IPS-18a (cell line): Measurements from ENCODE around the gene EMC9.

Experiments used
- H3K27ac ChIP-seq: one replicate; pipeline ENCODE4 v1.5.1; 2013; ENCODE audit warnings: low read length
- H3K27me3 ChIP-seq: one replicate; pipeline ENCODE4 v1.6.1; 2013; ENCODE audit warnings: mild to moderate bottlenecking, low read length; ENCODE audit not compliant: control insufficient read depth, insufficient read depth
- H3K36me3 ChIP-seq: one replicate; pipeline ENCODE4 v1.6.1; 2013; ENCODE audit warnings: low read depth, low read length; ENCODE audit not compliant: control insufficient read depth
- H3K4me1 ChIP-seq: one replicate; pipeline ENCODE4 v1.6.1; 2013; ENCODE audit warnings: low read depth, low read length; ENCODE audit not compliant: control insufficient read depth
- H3K4me3 ChIP-seq: one replicate; pipeline ENCODE4 v1.5.1; 2013; ENCODE audit warnings: low read length
- H3K9ac ChIP-seq: one replicate; pipeline ENCODE4 v1.6.1; 2013; ENCODE audit warnings: mild to moderate bottlenecking, low read length, moderate library complexity
- H3K9me3 ChIP-seq: one replicate; pipeline ENCODE4 v1.6.1; 2013; ENCODE audit warnings: low read depth, low read length; ENCODE audit not compliant: control insufficient read depth

Gene EMC9

DNA sequence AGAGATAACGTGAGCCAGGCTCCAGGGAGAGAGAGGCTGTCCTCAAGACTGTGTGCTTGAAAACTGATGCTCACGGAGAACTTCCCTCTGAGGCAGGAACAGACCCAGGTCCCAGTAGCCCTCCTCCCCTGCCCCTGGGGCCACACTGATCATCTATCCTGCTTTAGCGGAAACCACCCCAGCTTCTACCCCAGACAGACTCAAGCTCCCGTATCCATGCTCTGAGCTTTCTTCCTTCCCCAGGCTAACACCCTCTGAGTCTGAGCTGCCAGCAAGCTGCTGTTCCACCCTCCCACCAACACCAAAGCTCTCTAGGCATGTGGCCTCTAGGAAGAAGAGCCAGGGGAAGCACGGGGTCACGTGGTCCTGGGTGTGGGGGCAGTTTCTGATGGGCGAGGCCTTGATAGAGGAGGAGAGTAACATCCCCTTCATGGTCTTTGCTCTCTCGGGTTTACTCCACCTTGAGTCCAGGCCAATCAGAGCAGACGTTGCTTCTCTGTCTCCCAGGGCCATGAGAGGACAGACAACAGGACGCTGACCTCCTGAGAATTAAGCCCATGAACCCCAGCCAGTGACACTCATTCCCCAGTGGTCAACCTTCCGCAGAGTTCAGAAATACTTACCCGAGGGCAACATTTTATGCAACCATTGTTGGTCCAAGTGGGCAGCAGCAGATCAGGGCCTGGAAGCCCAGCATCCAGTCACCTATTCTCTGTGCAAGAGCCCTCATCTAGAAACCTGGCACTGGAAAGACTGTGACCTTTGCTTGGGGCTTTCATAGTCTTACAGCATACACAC lies 45.9 kb downstream of the EMC9 start:
- no peaks in the 10 kb centered on the region for H3K9me3 ChIP-seq
- H3K4me3 ChIP-seq = peak overlapping the region; percentile 88
- peaks cover 11% of the 10 kb centered on the region for H3K4me1 ChIP-seq
- peak overlapping the region; percentile 31 for H3K27ac ChIP-seq
- H3K27me3 ChIP-seq = no peaks in the 10 kb centered on the region
- H3K36me3 ChIP-seq = peaks cover 26% of the 10 kb centered on the region
- H3K9ac ChIP-seq = peak overlapping the region; percentile 95

- Histone ChIP-seq H3K9ac (peak overlapping the region; percentile 95), H3K27me3 (no peaks in the 10 kb centered on the region), H3K4me1 (peaks cover 11% of the 10 kb centered on the region), H3K4me3 (peak overlapping the region; percentile 88), H3K36me3 (peaks cover 19% of the 10 kb centered on the region), H3K9me3 (no peaks in the 10 kb centered on the region), H3K27ac (peak overlapping the region; percentile 31)
These were observed 46.5 kb downstream of the EMC9 start for GRCh38 chr14:24094841-24095270.

- Histone ChIP-seq H3K9me3 (no peaks in the 10 kb centered on the region), H3K9ac (peak within 1 kb of the TSS; percentile 95), H3K27ac (peak within 1 kb of the TSS; percentile 31), H3K4me1 (peaks cover 11% of the 10 kb centered on the region), H3K4me3 (peak within 1 kb of the TSS; percentile 88), H3K27me3 (no peaks in the 10 kb centered on the region), H3K36me3 (peaks cover 13% of the 10 kb centered on the region)
These were observed 47.2 kb downstream of the EMC9 start, which contains the start of gene PCK2 for GRCh38 chr14:24093901-24094840. PCK2 (plus strand) TSS chr14:24094311; CDS start chr14:24094406, 95 bp downstream.

- peaks cover 6% of the 10 kb centered on the region for H3K36me3 ChIP-seq
- peak overlapping the region; percentile 8 for H3K27ac ChIP-seq
- no peaks in the 10 kb centered on the region for H3K27me3 ChIP-seq
- peaks cover 11% of the 10 kb centered on the region for H3K4me1 ChIP-seq
- H3K9ac ChIP-seq = peak overlapping the region; percentile 47
- H3K9me3 ChIP-seq = no peaks in the 10 kb centered on the region
- peak overlapping the region; percentile 16 for H3K4me3 ChIP-seq
These were observed 48.0 kb downstream of the EMC9 start for GRCh38 chr14:24093207-24093900.

- Histone ChIP-seq H3K4me3 (no peak overlapping the region), H3K4me1 (peaks cover 11% of the 10 kb centered on the region), H3K27ac (no peak overlapping the region), H3K36me3 (no peaks in the 10 kb centered on the region), H3K27me3 (no peaks in the 10 kb centered on the region), H3K9me3 (no peaks in the 10 kb centered on the region), H3K9ac (no peak overlapping the region)
These were observed 48.7 kb downstream of the EMC9 start for GRCh38 chr14:24092505-24093206.

DNA sequence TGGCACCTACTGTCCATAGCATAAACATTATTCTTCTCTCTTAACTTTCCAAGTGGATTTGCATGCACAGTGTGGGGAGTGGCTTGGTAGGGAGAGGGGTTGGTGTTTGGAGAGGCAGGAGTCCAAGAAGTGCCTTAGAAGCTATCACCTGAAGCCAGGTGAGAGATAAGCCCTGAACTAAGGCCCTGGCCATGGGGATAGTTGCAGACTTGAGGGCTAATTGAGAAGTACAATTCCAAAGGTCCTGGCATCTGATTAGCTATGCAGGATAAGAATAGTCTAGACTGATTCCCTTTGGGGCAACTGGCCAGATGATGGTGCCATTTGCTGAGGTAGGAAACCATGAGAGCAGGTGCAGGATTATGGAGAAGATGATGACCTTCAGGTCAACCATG lies 49.3 kb downstream of the EMC9 start:
- no peak overlapping the region for H3K27ac ChIP-seq
- no peaks in the 10 kb centered on the region for H3K36me3 ChIP-seq
- H3K9ac ChIP-seq = no peak overlapping the region
- no peak overlapping the region for H3K4me3 ChIP-seq
- peaks cover 11% of the 10 kb centered on the region for H3K4me1 ChIP-seq
- H3K27me3 ChIP-seq = no peaks in the 10 kb centered on the region
- no peaks in the 10 kb centered on the region for H3K9me3 ChIP-seq

- Histone ChIP-seq H3K4me1 (peaks cover 7% of the 10 kb centered on the region), H3K4me3 (no peak overlapping the region), H3K27me3 (no peaks in the 10 kb centered on the region), H3K9me3 (no peaks in the 10 kb centered on the region), H3K27ac (no peak overlapping the region), H3K9ac (no peak overlapping the region), H3K36me3 (no peaks in the 10 kb centered on the region)
These were observed 51.5 kb downstream of the EMC9 start for GRCh38 chr14:24089890-24090289.
